ENCODE results near the gene LMNB1.
"Not testable (repeated sequence)": the region's sequence is repeated elsewhere in the genome, so short reads cannot be mapped to it uniquely, and the experiment has no call there.

LMNB1 gene

GRCh38 chr5:126776499-126777256 is at the start of gene LMNB1:
Gene LMNB1, plus strand, starts transcription at chr5:126777136. Its CDS starts 373 bp downstream, at chr5:126777509.
- peak; percentile 97 for DNase-seq (ENCODE audit: low spot score)

GRCh38 chr5:126732716-126733115 is 44.2 kb upstream of the LMNB1 start:
- no peak for DNase-seq (ENCODE audit: low spot score)

- not testable (repeated sequence) for DNase-seq (ENCODE audit: low spot score)
Observed at GRCh38 chr5:126734573-126734972, 42.4 kb upstream of the LMNB1 start.

GRCh38 chr5:126736141-126736540 is 40.8 kb upstream of the LMNB1 start:
- DNase-seq (ENCODE audit: low spot score), result no peak

GRCh38 chr5:126741361-126741760 is 35.6 kb upstream of the LMNB1 start:
- no peak for DNase-seq (ENCODE audit: low spot score)

GRCh38 chr5:126742425-126742824 is 34.5 kb upstream of the LMNB1 start:
- no peak for DNase-seq (ENCODE audit: low spot score)

- peak; percentile 11 for DNase-seq (ENCODE audit: low spot score)
Observed at GRCh38 chr5:126744836-126745235, 32.1 kb upstream of the LMNB1 start.

GRCh38 chr5:126745259-126745992 is 31.5 kb upstream of the LMNB1 start:
- DNase-seq (ENCODE audit: low spot score), result peak; percentile 42

- DNase-seq (ENCODE audit: low spot score), result no peak
Observed at GRCh38 chr5:126746290-126746689, 30.6 kb upstream of the LMNB1 start.

GRCh38 chr5:126752081-126752785 is 24.7 kb upstream of the LMNB1 start:
- no peak for DNase-seq (ENCODE audit: low spot score)

- DNase-seq (ENCODE audit: low spot score), result no peak
Observed at GRCh38 chr5:126753227-126753626, 23.7 kb upstream of the LMNB1 start.

GRCh38 chr5:126754609-126755008 is 22.3 kb upstream of the LMNB1 start:
- no peak for DNase-seq (ENCODE audit: low spot score)

GRCh38 chr5:126755593-126755992 is 21.3 kb upstream of the LMNB1 start:
- DNase-seq (ENCODE audit: low spot score), result no peak

GRCh38 chr5:126757713-126758357 is 19.1 kb upstream of the LMNB1 start:
- no peak for DNase-seq (ENCODE audit: low spot score)

- no peak for DNase-seq (ENCODE audit: low spot score)
Observed at GRCh38 chr5:126763371-126763770, 13.6 kb upstream of the LMNB1 start.

- DNase-seq (ENCODE audit: low spot score), result no peak
Observed at GRCh38 chr5:126769703-126770102, 7.2 kb upstream of the LMNB1 start.

GRCh38 chr5:126773536-126773935 is 3.4 kb upstream of the LMNB1 start:
- DNase-seq (ENCODE audit: low spot score), result not testable (repeated sequence)

GRCh38 chr5:126774595-126774994 is 2.3 kb upstream of the LMNB1 start:
- DNase-seq (ENCODE audit: low spot score), result not testable (repeated sequence)

- DNase-seq (ENCODE audit: low spot score), result peak; percentile 78
Observed at GRCh38 chr5:126777257-126777974, 480 bp downstream of the LMNB1 start.

- peak; percentile 95 for DNase-seq (ENCODE audit: low spot score)
Observed at GRCh38 chr5:126777975-126778674, 1.2 kb downstream of the LMNB1 start.

Measured in kidney tubule cell (primary cell).